ENCODE measurements around the gene SGMS2. TPM values are rescaled to one million over a fixed set of nuclear protein-coding genes. Genes with fewer than 3 reads are reported as not detected.

SGMS2 gene
- total and polyA plus RNA-seq, 2 donors (not counting 1 experiment from before 2014, with no cell fraction given), result 0.12 TPM; not detected in 1

GRCh38 chr4:107832275-107832807, 7.6 kb downstream of the SGMS2 start:
- no peaks in the 10 kb centered on the region for H3K9me3 Mint-ChIP-seq (ENCODE audit: insufficient read depth)
- CTCF ChIA-PET, result no interaction called here
- H3K27me3 Mint-ChIP-seq, result peaks cover 22% of the 10 kb centered on the region
- no peak overlapping the region for H3K4me3 Mint-ChIP-seq
- Histone ChIP-seq H3K4me3 (ENCODE audit: control extremely low read depth in 1 of 5, extremely low read depth in 1 of 5, insufficient read depth in 1 of 5, low read depth in 2 of 5, low read length in 4 of 5) (no peak overlapping the region), H2AFZ (ENCODE audit: insufficient read depth, low read depth, low read length, poor library complexity, severe bottlenecking) (no peak overlapping the region), H3K9ac (ENCODE audit: low read length) (no peak overlapping the region), H3K4me2 (replicated peaks; ENCODE audit: low read depth, low read length, poor library complexity, severe bottlenecking) (no peak overlapping the region), H3K9me3 (ENCODE audit: control extremely low read depth in 1 of 3, control insufficient read depth in 2 of 3, insufficient read depth in 1 of 3, low read length in 2 of 3) (no peaks in the 10 kb centered on the region), H3K27ac (ENCODE audit: low read length in 2 of 2) (no peak overlapping the region), H3K36me3 (replicated peaks in 1 of 2; ENCODE audit: control extremely low read depth in 1 of 2, control insufficient read depth in 1 of 2, extremely low read depth in 1 of 2, insufficient read depth in 2 of 2, low read length in 1 of 2) (no peaks in the 10 kb centered on the region), H3K79me2 (ENCODE audit: control insufficient read depth, insufficient read depth, low read length) (no peaks in the 10 kb centered on the region), H3K27me3 (replicated peaks in 1 of 4; ENCODE audit: control extremely low read depth in 1 of 4, control insufficient read depth in 3 of 4, insufficient read depth in 4 of 4, low read length in 3 of 4) (peaks cover 0 to 3% (median 1%) of the 10 kb centered on the region in 4 experiments), H4K20me1 (ENCODE audit: control insufficient read depth, insufficient read depth, low read length, poor library complexity, severe bottlenecking) (no peaks in the 10 kb centered on the region), H3K4me1 (ENCODE audit: control insufficient read depth in 2 of 2, insufficient read depth in 2 of 2, low read length in 2 of 2) (no peaks in the 10 kb centered on the region)
- ATAC-seq (ENCODE audit: low read depth) (no peak), DNase-seq (no peak)
- POLR2A ChIA-PET, result no interaction called here
- TF ChIP-seq CTCF (IDR thresholded peaks at IDR 0.05) (no peak), EZH2 (IDR thresholded peaks at IDR 0.05; ENCODE audit: borderline replicate concordance, insufficient read depth, low read depth, low read length, poor library complexity, severe bottlenecking) (no peak)
- no CpG with 5 or more reads among the region's 2 CpGs for WGBS (ENCODE audit: insufficient coverage)
- no peak overlapping the region for H3K27ac Mint-ChIP-seq
- no peaks in the 10 kb centered on the region for H3K4me1 Mint-ChIP-seq
- intact Hi-C loops (cut with micrococcal nuclease), result no loop called here

- Histone ChIP-seq H3K79me2 (ENCODE audit: control insufficient read depth, insufficient read depth, low read length) (no peaks in the 10 kb centered on the region), H2AFZ (ENCODE audit: insufficient read depth, low read depth, low read length, poor library complexity, severe bottlenecking) (no peak overlapping the region), H3K9ac (ENCODE audit: low read length) (no peak overlapping the region), H3K4me2 (replicated peaks; ENCODE audit: low read depth, low read length, poor library complexity, severe bottlenecking) (no peak overlapping the region), H3K27me3 (replicated peaks in 1 of 4; ENCODE audit: control extremely low read depth in 1 of 4, control insufficient read depth in 3 of 4, insufficient read depth in 4 of 4, low read length in 3 of 4) (peaks cover 0 to 3% (median 0%) of the 10 kb centered on the region in 4 experiments), H3K27ac (ENCODE audit: low read length in 2 of 2) (no peak overlapping the region), H3K36me3 (replicated peaks in 1 of 2; ENCODE audit: control extremely low read depth in 1 of 2, control insufficient read depth in 1 of 2, extremely low read depth in 1 of 2, insufficient read depth in 2 of 2, low read length in 1 of 2) (no peaks in the 10 kb centered on the region), H3K4me1 (ENCODE audit: control insufficient read depth in 2 of 2, insufficient read depth in 2 of 2, low read length in 2 of 2) (no peaks in the 10 kb centered on the region), H3K9me3 (ENCODE audit: control extremely low read depth in 1 of 3, control insufficient read depth in 2 of 3, insufficient read depth in 1 of 3, low read length in 2 of 3) (no peaks in the 10 kb centered on the region), H3K4me3 (ENCODE audit: control extremely low read depth in 1 of 5, extremely low read depth in 1 of 5, insufficient read depth in 1 of 5, low read depth in 2 of 5, low read length in 4 of 5) (no peak overlapping the region), H4K20me1 (ENCODE audit: control insufficient read depth, insufficient read depth, low read length, poor library complexity, severe bottlenecking) (no peaks in the 10 kb centered on the region)
- Mint-ChIP-seq H3K4me1 (no peaks in the 10 kb centered on the region), H3K27me3 (peaks cover 10% of the 10 kb centered on the region), H3K27ac (no peak overlapping the region), H3K4me3 (no peak overlapping the region), H3K9me3 (ENCODE audit: insufficient read depth) (no peaks in the 10 kb centered on the region)
- ChIA-PET POLR2A (no interaction called here), CTCF (no interaction called here)
- WGBS (ENCODE audit: insufficient coverage), result no CpG with 5 or more reads among the region's 1 CpG
- no peak for TF ChIP-seq EZH2 (IDR thresholded peaks at IDR 0.05; ENCODE audit: borderline replicate concordance, insufficient read depth, low read depth, low read length, poor library complexity, severe bottlenecking)
- TF ChIP-seq CTCF (IDR thresholded peaks at IDR 0.05), result no peak
- ATAC-seq (ENCODE audit: low read depth) (no peak), DNase-seq (no peak)
- intact Hi-C loops (cut with micrococcal nuclease), result no loop called here
Measured at GRCh38 chr4:107834241-107834794, 9.6 kb downstream of the SGMS2 start.

Data from B cell (primary cell).